ENCODE measurements around the gene DRC7.

Gene DRC7, protein sequence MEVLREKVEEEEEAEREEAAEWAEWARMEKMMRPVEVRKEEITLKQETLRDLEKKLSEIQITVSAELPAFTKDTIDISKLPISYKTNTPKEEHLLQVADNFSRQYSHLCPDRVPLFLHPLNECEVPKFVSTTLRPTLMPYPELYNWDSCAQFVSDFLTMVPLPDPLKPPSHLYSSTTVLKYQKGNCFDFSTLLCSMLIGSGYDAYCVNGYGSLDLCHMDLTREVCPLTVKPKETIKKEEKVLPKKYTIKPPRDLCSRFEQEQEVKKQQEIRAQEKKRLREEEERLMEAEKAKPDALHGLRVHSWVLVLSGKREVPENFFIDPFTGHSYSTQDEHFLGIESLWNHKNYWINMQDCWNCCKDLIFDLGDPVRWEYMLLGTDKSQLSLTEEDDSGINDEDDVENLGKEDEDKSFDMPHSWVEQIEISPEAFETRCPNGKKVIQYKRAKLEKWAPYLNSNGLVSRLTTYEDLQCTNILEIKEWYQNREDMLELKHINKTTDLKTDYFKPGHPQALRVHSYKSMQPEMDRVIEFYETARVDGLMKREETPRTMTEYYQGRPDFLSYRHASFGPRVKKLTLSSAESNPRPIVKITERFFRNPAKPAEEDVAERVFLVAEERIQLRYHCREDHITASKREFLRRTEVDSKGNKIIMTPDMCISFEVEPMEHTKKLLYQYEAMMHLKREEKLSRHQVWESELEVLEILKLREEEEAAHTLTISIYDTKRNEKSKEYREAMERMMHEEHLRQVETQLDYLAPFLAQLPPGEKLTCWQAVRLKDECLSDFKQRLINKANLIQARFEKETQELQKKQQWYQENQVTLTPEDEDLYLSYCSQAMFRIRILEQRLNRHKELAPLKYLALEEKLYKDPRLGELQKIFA

DNA sequence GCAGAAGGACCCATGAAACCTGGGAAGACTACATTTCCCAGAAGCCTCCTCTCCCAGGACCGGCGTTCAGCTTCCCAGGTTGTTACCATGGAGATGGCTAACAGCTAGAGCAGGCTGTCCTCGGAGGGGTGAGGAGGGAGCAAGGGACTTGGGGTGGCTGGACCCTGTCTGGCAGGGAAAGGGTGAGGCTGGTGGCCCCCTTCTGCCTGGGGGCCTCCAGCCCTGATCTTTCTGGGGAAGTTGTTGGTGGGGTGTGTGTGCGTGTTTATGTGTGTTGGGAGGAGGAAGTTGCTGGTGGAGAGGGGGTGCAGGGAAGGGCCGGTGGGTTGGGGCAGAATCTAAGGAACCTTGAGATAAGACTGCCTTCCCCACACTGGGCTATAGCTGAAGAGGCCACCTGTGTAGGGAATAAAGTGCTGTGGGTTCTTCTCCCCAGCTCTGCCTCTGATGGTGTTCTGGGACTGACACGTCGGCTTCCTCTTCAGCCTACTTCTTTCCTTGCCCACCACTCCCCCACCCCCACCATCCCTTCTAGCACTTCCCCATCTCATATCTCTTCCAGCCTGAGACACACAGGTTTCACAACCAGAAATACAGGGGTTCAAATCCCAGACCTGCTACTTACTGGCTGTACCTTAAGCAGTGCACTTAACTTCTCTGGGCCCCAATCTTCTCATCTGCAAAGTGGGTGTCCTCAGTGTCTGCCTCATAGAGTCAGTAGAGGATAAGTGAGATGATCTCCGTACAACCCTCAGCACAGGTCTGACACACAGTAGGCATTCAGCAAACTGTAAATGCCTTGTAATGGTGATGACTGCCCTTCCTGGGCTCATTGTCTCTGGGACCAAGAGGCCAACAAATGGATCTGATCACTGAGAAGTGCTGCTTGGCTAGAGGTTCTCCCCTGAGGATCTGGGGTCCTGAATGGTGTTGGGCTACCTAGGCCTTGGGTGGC lies at the start of gene DRC7:
Gene DRC7 (plus strand): TSS at position 82 of the 955 bp plus-strand sequence. CDS start 3,144 bp downstream, outside the sequence.
- TF ChIP-seq, protein P1, sequence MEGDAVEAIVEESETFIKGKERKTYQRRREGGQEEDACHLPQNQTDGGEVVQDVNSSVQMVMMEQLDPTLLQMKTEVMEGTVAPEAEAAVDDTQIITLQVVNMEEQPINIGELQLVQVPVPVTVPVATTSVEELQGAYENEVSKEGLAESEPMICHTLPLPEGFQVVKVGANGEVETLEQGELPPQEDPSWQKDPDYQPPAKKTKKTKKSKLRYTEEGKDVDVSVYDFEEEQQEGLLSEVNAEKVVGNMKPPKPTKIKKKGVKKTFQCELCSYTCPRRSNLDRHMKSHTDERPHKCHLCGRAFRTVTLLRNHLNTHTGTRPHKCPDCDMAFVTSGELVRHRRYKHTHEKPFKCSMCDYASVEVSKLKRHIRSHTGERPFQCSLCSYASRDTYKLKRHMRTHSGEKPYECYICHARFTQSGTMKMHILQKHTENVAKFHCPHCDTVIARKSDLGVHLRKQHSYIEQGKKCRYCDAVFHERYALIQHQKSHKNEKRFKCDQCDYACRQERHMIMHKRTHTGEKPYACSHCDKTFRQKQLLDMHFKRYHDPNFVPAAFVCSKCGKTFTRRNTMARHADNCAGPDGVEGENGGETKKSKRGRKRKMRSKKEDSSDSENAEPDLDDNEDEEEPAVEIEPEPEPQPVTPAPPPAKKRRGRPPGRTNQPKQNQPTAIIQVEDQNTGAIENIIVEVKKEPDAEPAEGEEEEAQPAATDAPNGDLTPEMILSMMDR (conservative IDR thresholded peaks at IDR 0.05; ENCODE audit: low read length) = no peak
- no peak within 1 kb of the TSS for H3K4me3 ChIP-seq (ENCODE audit: low read length)
- DNase-seq (ENCODE audit: low read depth) = no peak

DNA sequence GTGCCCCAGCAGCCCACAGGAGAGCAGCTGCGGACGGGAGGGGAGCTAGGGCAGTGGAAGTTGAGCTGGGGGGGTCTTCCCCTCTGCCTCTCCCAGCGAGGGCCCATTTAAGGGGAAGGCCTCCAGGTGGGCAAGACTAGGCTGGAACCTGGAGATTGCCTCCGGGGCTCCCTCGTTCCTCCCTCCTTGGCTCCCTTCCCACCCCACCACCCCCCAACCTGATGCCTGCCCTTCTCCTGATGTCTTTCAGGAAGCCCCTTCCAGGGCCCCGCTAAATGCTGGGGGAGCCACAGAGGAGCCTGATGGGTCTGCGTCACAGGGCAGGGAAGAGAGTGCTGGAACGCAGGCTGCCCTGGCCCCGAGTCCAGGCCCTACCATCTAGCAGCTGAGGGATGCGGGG lies 49.4 kb upstream of the DRC7 start:
- TF ChIP-seq, protein P1 (conservative IDR thresholded peaks at IDR 0.05; ENCODE audit: low read length) = no peak
- H3K4me3 ChIP-seq (ENCODE audit: low read length) = no peak overlapping the region
- no peak for DNase-seq (ENCODE audit: low read depth)

DNA sequence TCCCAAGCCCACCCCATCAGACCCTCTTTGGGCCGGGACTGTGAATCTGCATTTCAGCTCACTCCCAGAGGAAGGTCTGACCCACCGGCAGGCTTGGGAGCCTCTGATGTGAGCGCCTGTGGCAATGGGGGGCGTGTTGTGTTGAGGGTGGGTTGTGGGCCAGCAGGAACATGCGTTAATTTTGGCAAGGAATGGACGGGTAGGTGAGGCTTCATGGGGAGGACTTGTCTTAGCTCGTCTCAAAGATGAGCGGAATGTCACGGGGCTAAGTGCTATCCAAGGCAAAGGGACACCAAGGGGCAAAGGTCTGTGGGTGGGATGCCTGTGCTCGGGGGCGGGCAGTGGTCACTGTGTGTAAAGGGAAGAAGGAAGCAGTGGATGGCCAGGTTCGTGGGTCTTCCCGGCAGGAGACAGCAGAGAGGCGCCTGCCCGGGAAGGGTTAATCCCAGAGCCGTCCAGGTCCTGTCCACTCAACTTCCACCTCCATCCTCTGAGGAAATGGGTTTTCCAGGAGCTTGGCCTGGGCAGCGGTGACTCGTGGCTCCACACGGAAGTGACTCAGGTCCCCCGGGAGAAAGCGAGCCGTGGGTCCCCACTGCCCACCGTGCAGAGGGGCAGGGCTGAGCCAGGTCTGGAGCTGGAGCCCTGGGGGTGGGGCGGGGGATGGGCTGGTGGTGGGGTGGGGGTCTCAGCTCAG lies 48.8 kb upstream of the DRC7 start:
- TF ChIP-seq, protein P1 (conservative IDR thresholded peaks at IDR 0.05; ENCODE audit: low read length) = no peak
- H3K4me3 ChIP-seq (ENCODE audit: low read length) = no peak overlapping the region
- DNase-seq (ENCODE audit: low read depth) = peak; percentile 40

DNA sequence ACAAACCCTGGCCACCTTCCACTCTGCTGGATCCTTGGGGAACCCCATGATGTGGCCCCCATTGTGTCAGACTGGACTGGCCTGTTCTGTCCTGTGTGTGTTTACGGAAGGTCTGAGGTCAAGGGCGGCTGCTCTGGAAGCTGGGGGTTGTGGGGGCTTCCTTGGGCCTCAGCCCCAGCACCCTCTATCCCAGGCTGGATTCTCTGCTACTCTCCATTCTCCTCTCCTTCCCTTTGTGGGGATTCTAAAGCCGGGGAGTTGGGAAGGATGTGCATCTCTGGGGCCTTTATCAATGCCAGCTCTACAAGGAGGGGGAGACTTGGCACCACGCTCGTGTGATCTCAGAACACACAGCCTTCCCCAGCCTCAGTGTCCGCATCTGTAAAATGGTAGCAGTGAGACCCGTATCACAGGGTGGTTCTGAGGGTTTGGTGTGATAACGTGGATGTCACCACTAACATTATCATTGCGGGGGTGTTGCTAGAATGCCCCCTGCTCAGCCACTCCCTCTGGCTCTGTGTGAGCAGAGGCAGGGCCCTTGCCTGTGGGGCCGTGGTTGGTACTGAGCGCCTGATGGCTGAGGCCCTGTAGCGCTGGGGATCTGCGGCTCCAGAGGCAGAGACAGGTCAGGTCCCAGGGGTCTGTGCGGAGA lies 48.1 kb upstream of the DRC7 start:
- H3K4me3 ChIP-seq (ENCODE audit: low read length) = no peak overlapping the region
- TF ChIP-seq, protein P1 (conservative IDR thresholded peaks at IDR 0.05; ENCODE audit: low read length) = no peak
- DNase-seq (ENCODE audit: low read depth) = no peak

DNA sequence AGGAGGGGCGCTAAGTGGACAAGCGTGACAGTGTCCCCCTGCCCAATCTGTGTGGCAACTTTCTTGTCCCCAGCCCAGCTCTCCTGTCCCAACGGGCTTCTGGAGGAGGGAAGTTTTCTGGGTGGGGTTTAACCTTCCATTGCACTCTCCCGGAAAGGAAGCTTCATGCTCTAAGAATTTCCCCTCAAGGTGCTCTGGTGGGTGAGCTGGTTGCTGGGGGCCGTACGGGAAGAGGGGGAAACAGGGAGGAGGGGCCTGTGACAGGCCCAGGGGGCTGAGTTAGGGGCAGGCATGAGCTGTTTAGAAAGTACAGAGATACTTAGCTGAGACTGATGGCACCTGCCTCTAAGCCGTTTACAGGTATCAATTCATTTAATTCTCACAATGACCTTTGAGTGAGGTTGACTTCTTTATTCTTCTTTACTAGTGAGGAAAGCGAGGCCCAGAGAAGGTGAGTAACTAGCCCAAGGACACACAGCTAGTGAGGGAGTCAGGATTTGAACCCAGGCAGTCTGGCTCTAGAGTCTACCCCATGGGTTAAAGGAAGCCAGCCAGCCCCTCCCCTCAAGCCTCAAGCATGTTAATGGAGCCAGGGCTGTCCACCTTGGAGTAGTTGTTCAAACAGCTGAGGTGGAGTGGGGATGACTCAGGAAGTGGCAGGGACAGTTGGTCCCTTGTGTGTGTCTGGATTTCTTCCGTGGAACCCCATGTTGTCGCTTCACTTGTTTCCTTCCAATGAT lies 47.3 kb upstream of the DRC7 start:
- H3K4me3 ChIP-seq (ENCODE audit: low read length) = no peak overlapping the region
- TF ChIP-seq, protein P1 (conservative IDR thresholded peaks at IDR 0.05; ENCODE audit: low read length) = no peak
- DNase-seq (ENCODE audit: low read depth) = no peak
